Endodermal cell (in vitro differentiated cells): ENCODE data around the gene ACTRT2. TPM values are rescaled to one million over a fixed set of nuclear protein-coding genes. Genes with fewer than 3 reads are reported as not detected.

Source experiments
- DNase-seq: peaks from one replicate; pipeline ENCODE4 v3.0.0-alpha.2; 2017
- H3K27ac ChIP-seq: 2 replicates; pipeline ENCODE4 v1.5.1; 2013; ENCODE audit warnings: mild to moderate bottlenecking, low read depth, low read length, moderate library complexity
- H3K27me3 ChIP-seq: 2 replicates; pipeline ENCODE4 v1.6.1; 2013; ENCODE audit warnings: mild to moderate bottlenecking, low read length, moderate library complexity; ENCODE audit not compliant: insufficient read depth, control insufficient read depth, poor library complexity, severe bottlenecking
- H3K36me3 ChIP-seq: 2 replicates; pipeline ENCODE4 v1.7.0; 2013; ENCODE audit warnings: mild to moderate bottlenecking, low read length, moderate library complexity; ENCODE audit not compliant: control insufficient read depth, insufficient read depth
- H3K4me1 ChIP-seq: one replicate; pipeline ENCODE4 v1.7.0; 2013; ENCODE audit warnings: low read length; ENCODE audit not compliant: control insufficient read depth, insufficient read depth
- H3K4me3 ChIP-seq: 2 replicates; pipeline ENCODE4 v1.5.1; 2013; ENCODE audit warnings: mild to moderate bottlenecking, low read length, moderate library complexity
- H3K9ac ChIP-seq: 2 replicates; pipeline ENCODE4 v1.6.1; 2013; ENCODE audit warnings: mild to moderate bottlenecking, low read length, moderate library complexity; ENCODE audit not compliant: poor library complexity, severe bottlenecking; ENCODE audit errors: extremely low read depth
- H3K9me3 ChIP-seq: 2 replicates; pipeline ENCODE4 v1.6.1; 2013; ENCODE audit warnings: mild to moderate bottlenecking, low read length, moderate library complexity; ENCODE audit not compliant: control insufficient read depth
- H3K27ac Mint-ChIP-seq: 2 replicates; pipeline ENCODE4 v1.8.0; 2020; ENCODE audit warnings: mixed read lengths
- H3K27me3 Mint-ChIP-seq: 2 replicates; pipeline ENCODE4 v1.8.0; 2021; ENCODE audit warnings: mild to moderate bottlenecking, mixed read lengths; ENCODE audit not compliant: insufficient read depth
- H3K36me3 Mint-ChIP-seq: 2 replicates; pipeline ENCODE4 v1.8.0; 2020; ENCODE audit warnings: low read depth, mixed read lengths
- H3K4me1 Mint-ChIP-seq: 2 replicates; pipeline ENCODE4 v1.8.0; 2020; ENCODE audit warnings: mixed read lengths
- H3K4me3 Mint-ChIP-seq: 2 replicates; pipeline ENCODE4 v1.8.0; 2020; ENCODE audit warnings: mild to moderate bottlenecking, moderate library complexity, mixed read lengths
- H3K9me3 Mint-ChIP-seq: 2 replicates; pipeline ENCODE4 v1.8.0; 2020; ENCODE audit warnings: mild to moderate bottlenecking, mixed read lengths
- WGBS, 2 experiments: methylation state at CpG; one replicate each; pipeline versions ENCODE4 v1.1.5 to v1.1.7; 2013; ENCODE audit warnings: missing lambda C conversion rate in 2 of 2, mixed read lengths in 1 of 2; ENCODE audit not compliant: insufficient coverage in 1 of 2, insufficient read length in 1 of 2; 5-methylcytosine and 5-hydroxymethylcytosine counted together
- total RNA-seq, 2 donors: library from RNA; stranded (reverse); fragmentation: NEBNext Ultra II Directional in 1 of 2; extraction: Animal tissue kit (Norgen Biotek cat#: 25700) in 1 of 2; gene quantifications; 2 replicates in 1 of 2; 3 replicates in 1 of 2; pipeline ENCODE4 v1.2.1, GENCODE V29; 2021
- TF ChIP-seq, protein P1 (sequence below): fragments of 200-600 bp; sonication (generic); conservative IDR thresholded peaks from 2 replicates; pipeline ENCODE4 v1.5.0; 2021; ENCODE audit warnings: antibody characterized with exemption, mild to moderate bottlenecking

The ACTRT2 gene
- total RNA-seq, 2 donors from 2014 or later: not detected

DNA sequence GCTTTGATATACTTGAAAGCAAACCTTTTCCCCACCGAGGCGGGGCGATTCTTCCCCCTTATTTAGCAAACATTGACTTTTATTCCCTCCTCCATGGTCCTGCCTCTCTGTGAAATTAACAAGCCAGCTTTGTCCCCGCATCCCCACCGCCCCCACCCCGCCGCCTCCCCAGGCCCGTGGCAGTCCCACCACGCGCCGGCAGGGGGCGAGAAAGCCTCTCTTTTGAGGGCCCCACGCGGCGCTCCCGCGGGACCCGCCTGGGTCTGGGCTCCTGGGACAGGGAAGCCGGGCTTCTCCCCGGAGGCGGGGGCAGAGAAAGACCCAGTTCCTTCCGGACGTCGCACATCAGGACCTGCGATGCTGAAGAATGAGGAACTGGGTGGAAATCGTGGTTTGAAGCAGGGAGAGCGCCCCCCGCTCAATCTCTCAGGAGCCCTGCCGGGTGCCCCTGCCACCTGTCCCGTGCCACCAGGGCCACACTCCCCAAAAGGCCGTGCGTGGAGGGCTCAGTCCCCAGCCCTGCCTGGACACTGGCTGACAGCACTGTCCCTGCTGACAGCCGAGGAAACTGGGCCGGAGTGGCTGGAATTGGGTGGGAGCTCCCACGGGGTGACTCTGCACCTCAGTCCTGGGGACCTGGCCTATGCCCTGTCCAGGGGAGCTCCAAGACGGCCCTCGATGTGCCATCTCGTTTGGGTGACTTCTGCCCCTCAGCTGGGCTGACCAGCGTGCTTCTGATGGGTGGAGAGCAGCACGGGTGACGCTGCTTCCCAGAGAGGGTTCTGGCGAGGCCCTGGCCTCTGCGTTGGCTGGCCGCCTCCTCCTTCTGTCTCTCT lies 8.6 kb upstream of the ACTRT2 start:
- H3K27me3 Mint-ChIP-seq: no peaks in the 10 kb centered on the region
- Histone ChIP-seq H3K36me3 (no peaks in the 10 kb centered on the region), H3K4me1 (no peaks in the 10 kb centered on the region), H3K27me3 (no peaks in the 10 kb centered on the region), H3K4me3 (no peak overlapping the region), H3K27ac (no peak overlapping the region), H3K9me3 (peaks cover 14% of the 10 kb centered on the region), H3K9ac (no peak overlapping the region)
- H3K9me3 Mint-ChIP-seq: peaks cover 72% of the 10 kb centered on the region
- no peak overlapping the region for H3K4me3 Mint-ChIP-seq
- DNase-seq: peak; percentile 86
- no peak overlapping the region for H3K27ac Mint-ChIP-seq
- H3K36me3 Mint-ChIP-seq: no peaks in the 10 kb centered on the region
- TF ChIP-seq, protein P1, sequence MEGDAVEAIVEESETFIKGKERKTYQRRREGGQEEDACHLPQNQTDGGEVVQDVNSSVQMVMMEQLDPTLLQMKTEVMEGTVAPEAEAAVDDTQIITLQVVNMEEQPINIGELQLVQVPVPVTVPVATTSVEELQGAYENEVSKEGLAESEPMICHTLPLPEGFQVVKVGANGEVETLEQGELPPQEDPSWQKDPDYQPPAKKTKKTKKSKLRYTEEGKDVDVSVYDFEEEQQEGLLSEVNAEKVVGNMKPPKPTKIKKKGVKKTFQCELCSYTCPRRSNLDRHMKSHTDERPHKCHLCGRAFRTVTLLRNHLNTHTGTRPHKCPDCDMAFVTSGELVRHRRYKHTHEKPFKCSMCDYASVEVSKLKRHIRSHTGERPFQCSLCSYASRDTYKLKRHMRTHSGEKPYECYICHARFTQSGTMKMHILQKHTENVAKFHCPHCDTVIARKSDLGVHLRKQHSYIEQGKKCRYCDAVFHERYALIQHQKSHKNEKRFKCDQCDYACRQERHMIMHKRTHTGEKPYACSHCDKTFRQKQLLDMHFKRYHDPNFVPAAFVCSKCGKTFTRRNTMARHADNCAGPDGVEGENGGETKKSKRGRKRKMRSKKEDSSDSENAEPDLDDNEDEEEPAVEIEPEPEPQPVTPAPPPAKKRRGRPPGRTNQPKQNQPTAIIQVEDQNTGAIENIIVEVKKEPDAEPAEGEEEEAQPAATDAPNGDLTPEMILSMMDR: peak; percentile 83
- 62 to 65% methylated on average over 26 to 44 of the region's 44 CpGs for WGBS, 2 experiments
- H3K4me1 Mint-ChIP-seq: no peaks in the 10 kb centered on the region

DNA sequence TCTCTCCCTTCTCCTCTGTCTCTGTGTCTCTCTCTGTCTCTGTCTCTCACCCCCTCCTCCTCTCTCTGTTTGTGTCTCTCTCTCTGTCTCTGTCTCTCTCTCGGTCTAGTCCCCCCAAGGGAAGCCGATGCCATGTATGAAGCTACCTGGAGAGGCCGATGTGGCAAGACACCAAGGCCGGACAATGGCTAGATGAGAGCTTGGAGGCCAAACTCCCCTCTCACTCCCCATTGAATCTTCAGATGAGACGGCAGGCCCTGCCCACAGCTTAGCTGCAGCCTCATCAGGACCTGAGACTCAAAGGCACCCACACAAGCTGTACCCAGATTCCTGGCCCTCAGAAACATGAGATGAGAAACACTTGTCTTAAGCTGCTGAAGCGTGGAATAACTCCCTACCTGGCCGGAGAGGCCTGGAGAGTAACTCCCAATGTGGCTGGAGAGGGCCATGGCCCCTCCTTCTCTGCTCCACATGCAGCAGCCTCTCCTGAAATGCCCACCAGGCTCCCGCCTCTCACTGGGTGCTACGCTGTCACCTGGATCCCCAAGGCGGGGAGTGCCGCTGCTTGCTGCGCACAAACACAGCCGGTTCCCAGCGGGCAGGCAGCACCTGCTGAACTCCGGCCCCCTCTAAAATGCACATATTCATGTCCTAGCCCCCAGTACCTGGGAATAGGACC lies 7.8 kb upstream of the ACTRT2 start:
- no peak for DNase-seq
- WGBS, 2 experiments: 86 to 87% methylated on average over 2 to 15 of the region's 15 CpGs
- H3K4me3 ChIP-seq: no peak overlapping the region

DNA sequence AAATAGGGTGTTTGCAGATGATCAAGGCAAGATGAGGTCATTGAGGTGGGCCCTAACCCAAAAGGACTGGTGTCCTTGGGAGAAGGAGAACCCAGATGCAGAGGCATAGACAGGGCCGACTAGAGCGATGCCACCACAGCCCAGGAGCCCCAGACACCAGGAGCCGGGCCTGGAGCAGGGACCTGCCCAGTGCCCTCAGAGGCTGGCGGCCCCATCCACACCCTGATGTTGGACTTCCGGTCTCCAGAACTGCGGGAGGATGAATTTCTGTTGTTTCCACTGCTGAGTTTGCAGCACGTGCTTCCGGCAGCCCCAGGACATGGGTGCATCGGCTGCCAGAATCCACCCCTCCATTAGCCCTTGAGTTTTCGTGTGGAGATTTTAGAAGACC lies 7.2 kb upstream of the ACTRT2 start:
- peaks cover 8% of the 10 kb centered on the region for H3K9me3 ChIP-seq
- H3K27ac Mint-ChIP-seq: no peak overlapping the region
- H3K4me1 ChIP-seq: no peaks in the 10 kb centered on the region
- TF ChIP-seq, protein P1: no peak
- H3K9me3 Mint-ChIP-seq: peaks cover 71% of the 10 kb centered on the region
- H3K27me3 ChIP-seq: no peaks in the 10 kb centered on the region
- H3K27me3 Mint-ChIP-seq: no peaks in the 10 kb centered on the region
- 85 to 90% methylated on average over 6 to 10 of the region's 10 CpGs for WGBS, 2 experiments
- no peak overlapping the region for H3K9ac ChIP-seq
- DNase-seq: no peak
- H3K4me1 Mint-ChIP-seq: no peaks in the 10 kb centered on the region
- H3K4me3 ChIP-seq: no peak overlapping the region
- no peaks in the 10 kb centered on the region for H3K36me3 ChIP-seq
- no peaks in the 10 kb centered on the region for H3K36me3 Mint-ChIP-seq
- no peak overlapping the region for H3K27ac ChIP-seq
- H3K4me3 Mint-ChIP-seq: no peak overlapping the region

More for the DNA sequence above, 7.8 kb upstream of the ACTRT2 start:
- Histone ChIP-seq H3K9me3 (peaks cover 11% of the 10 kb centered on the region), H3K27ac (no peak overlapping the region), H3K36me3 (no peaks in the 10 kb centered on the region), H3K4me1 (no peaks in the 10 kb centered on the region), H3K9ac (no peak overlapping the region), H3K27me3 (no peaks in the 10 kb centered on the region)
- no peaks in the 10 kb centered on the region for H3K36me3 Mint-ChIP-seq
- H3K27me3 Mint-ChIP-seq: no peaks in the 10 kb centered on the region
- no peak overlapping the region for H3K4me3 Mint-ChIP-seq
- no peaks in the 10 kb centered on the region for H3K4me1 Mint-ChIP-seq
- TF ChIP-seq, protein P1: no peak
- H3K9me3 Mint-ChIP-seq: peaks cover 71% of the 10 kb centered on the region
- no peak overlapping the region for H3K27ac Mint-ChIP-seq
